Measurements from ENCODE around the gene SLC5A2. TPM values are rescaled to one million over a fixed set of nuclear protein-coding genes. Genes with fewer than 3 reads are reported as not detected.

The SLC5A2 gene
- total and polyA plus RNA-seq, 2 experiments from 2014 or later = 4.7 TPM; not detected in 1

DNA sequence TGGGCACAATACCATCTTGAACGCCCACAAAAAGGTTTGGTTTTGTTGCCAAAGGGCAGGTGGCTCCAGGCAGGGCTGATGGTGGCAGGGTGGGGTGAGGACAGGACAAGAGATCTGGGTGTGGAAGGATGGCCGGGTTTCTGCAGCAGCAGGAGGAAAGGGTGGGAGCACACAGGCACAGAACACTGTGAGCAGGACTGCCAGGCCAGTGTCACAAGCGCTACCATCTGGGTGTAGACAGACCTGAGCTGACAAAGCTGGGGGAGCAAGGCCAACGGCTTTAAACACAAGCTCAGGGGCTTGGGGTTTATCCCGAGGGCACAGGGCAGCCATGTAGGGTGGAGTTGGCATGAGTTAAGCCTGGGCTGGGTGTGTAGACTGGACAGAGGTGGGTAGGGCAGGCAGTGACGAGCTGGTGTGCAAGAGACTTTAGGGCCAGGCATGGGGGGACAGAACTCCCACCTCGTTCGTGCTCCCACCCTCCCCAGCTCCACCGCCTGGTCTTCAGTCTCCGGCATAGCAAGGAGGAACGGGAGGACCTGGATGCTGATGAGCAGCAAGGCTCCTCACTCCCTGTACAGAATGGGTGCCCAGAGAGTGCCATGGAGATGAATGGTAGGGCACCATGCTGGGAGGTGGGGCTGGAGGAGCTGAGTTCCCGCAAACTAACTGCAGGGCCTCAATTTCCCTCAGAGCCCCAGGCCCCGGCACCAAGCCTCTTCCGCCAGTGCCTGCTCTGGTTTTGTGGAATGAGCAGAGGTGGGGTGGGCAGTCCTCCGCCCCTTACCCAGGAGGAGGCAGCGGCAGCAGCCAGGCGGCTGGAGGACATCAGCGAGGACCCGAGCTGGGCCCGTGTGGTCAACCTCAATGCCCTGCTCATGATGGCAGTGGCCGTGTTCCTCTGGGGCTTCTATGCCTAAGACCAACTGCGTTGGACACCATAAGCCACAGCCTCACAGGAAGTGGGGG, 7.0 kb downstream of the SLC5A2 start:
- no peak overlapping the region for H2AFZ ChIP-seq
- peaks cover 8% of the 10 kb centered on the region; the same call in 1 of the 2 replicates for H3K27me3 ChIP-seq (replicated peaks; ENCODE audit: insufficient read depth)
- H3K36me3 ChIP-seq (ENCODE audit: low read depth) = no peaks in the 10 kb centered on the region; the same call in 1 of the 2 replicates
- no peaks in the 10 kb centered on the region for H3F3A ChIP-seq (ENCODE audit: insufficient read depth)
- no peaks in the 10 kb centered on the region for H3K9me2 ChIP-seq (ENCODE audit: insufficient read depth)
- H3K9ac ChIP-seq = no peak overlapping the region
- WGBS, 2 experiments (ENCODE audit: low coverage in 1 of 2, low lambda C conversion rate in 2 of 2, missing lambda C conversion rate in 2 of 2) = 77 to 80% methylated on average over 22 of the region's 22 CpGs
- in situ Hi-C loops (cut with MboI) = no loop called here
- 0 out of 2 replicates have a peak, but pooled peaks cover 13% of the 10 kb centered on the region for H3K4me1 ChIP-seq (ENCODE audit: insufficient read depth)
- H3K4me3 ChIP-seq = no peak overlapping the region
- TF ChIP-seq EZH2phosphoT487 (IDR thresholded peaks at IDR 0.05; ENCODE audit: insufficient read depth, low read depth) (no peak), EZH2 (IDR thresholded peaks at IDR 0.05; ENCODE audit: insufficient read depth, poor library complexity, severe bottlenecking) (no peak)
- no peak overlapping the region for H3K27ac ChIP-seq
- no peaks in the 10 kb centered on the region for H3K9me3 ChIP-seq (ENCODE audit: low read depth)
- no peaks in the 10 kb centered on the region for H4K20me1 ChIP-seq (ENCODE audit: insufficient read depth)
- H3K79me2 ChIP-seq (ENCODE audit: insufficient read depth) = no peaks in the 10 kb centered on the region
- DNase-seq = no peak
- H3K4me2 ChIP-seq (ENCODE audit: unreplicated experiment) = no peak overlapping the region

DNA sequence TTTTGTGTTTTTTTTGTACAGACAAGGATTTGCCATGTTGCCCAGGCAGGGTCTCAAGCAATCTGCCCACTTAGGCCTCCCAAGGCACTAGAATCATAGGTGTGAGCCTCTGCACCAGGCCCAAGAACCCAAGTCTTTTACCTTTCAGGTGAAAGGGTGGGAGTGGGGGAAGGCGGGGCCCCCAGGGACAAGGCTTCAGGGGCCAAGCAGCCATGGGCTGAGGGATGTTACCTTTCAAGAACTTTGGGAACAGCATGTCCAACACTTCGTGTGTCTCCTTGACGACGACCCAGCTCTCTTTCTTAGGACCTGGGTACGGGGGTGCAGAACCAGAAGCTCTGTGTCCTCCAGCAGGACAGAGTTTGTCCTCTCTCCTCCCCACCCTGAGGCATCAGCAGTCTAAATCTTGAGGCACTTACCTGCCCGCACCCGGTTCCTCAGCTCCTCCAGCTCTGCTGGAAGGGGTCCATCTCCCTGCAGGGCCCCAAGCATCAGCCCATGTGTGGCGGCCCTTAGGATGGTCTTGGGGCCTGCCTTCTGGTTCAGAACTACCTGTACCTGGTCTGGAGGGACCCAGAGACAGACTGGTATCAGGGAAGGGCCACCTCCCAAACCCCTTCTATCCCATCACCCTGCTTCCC, 9.0 kb downstream of the SLC5A2 start:
- H2AFZ ChIP-seq = no peak overlapping the region
- H4K20me1 ChIP-seq (ENCODE audit: insufficient read depth) = no peaks in the 10 kb centered on the region
- WGBS, 2 experiments (ENCODE audit: low coverage in 1 of 2, low lambda C conversion rate in 2 of 2, missing lambda C conversion rate in 2 of 2) = 82 to 92% methylated on average over 7 to 8 of the region's 8 CpGs
- H3F3A ChIP-seq (ENCODE audit: insufficient read depth) = no peaks in the 10 kb centered on the region
- H3K9ac ChIP-seq = no peak overlapping the region
- H3K79me2 ChIP-seq (ENCODE audit: insufficient read depth) = no peaks in the 10 kb centered on the region
- H3K9me2 ChIP-seq (ENCODE audit: insufficient read depth) = no peaks in the 10 kb centered on the region
- TF ChIP-seq EZH2 (IDR thresholded peaks at IDR 0.05; ENCODE audit: insufficient read depth, poor library complexity, severe bottlenecking) = no peak
- no peak for TF ChIP-seq EZH2phosphoT487 (IDR thresholded peaks at IDR 0.05; ENCODE audit: insufficient read depth, low read depth)
- H3K36me3 ChIP-seq (ENCODE audit: low read depth) = no peaks in the 10 kb centered on the region; the same call in 1 of the 2 replicates
- in situ Hi-C loops (cut with MboI) = no loop called here
- H3K4me3 ChIP-seq = no peak overlapping the region
- H3K27me3 ChIP-seq (replicated peaks; ENCODE audit: insufficient read depth) = peaks cover 8% of the 10 kb centered on the region; the same call in 1 of the 2 replicates
- no peak for DNase-seq
- no peaks in the 10 kb centered on the region for H3K9me3 ChIP-seq (ENCODE audit: low read depth)
- no peak overlapping the region for H3K4me2 ChIP-seq (ENCODE audit: unreplicated experiment)
- no peak overlapping the region for H3K27ac ChIP-seq
- 0 out of 2 replicates have a peak, but pooled peaks cover 13% of the 10 kb centered on the region for H3K4me1 ChIP-seq (ENCODE audit: insufficient read depth)

DNA sequence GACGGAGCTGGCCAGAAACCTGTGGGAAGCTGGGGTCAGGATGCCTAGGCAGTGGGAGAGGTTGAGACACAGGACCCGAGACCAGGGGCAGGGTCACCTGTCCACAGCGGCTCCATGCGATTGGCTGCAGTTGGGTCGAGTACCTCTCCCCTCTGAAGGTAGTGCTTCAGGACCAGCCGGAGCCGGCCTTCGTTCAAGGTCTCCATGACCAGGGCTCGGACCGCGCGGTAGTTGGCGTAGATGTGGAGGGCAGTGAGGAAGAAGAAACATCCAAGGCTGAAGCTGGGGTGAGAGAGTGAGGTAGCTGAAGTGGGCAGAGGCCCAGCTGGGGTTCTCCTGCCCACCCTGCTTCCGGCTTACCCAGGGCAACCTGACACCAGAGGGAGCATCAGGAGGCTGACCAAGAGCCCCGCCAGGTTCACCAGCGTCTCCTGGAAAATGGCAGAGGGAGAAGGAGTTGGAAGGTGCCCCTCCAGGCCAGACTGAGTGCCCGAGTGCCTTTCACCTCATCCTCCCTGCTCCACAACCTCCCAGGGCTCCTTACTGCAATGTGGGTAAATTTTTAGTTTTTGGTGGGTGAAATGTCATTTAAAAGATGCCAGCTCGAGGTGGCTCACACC, 10.7 kb downstream of the SLC5A2 start:
- no peak overlapping the region for H3K4me2 ChIP-seq (ENCODE audit: unreplicated experiment)
- WGBS, 2 experiments (ENCODE audit: low coverage in 1 of 2, low lambda C conversion rate in 2 of 2, missing lambda C conversion rate in 2 of 2) = 91 to 96% methylated on average over 17 to 18 of the region's 18 CpGs
- DNase-seq = no peak

DNA sequence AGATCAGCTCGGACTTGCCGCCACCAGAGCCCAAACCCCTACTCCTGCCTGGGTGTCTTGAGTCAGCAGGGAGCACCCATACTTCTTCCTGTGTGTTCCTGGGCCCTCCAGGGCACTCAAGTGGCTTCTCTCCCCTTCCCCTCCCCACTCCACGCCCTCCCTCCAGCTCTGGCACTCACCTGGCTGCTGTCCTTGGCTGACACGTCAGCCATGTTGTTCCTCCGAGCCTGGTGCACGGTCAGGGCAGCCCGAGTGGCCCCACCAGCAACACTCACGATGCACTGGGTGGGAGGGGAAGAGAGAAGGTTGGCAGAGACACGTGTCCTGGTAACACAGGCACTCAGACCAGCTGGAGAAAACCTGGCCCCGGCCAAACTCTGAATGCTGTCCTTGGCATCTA, 13.7 kb downstream of the SLC5A2 start:
- DNase-seq = no peak
- H3K27me3 ChIP-seq (replicated peaks; ENCODE audit: insufficient read depth) = no peaks in the 10 kb centered on the region
- no peak for TF ChIP-seq EZH2 (IDR thresholded peaks at IDR 0.05; ENCODE audit: insufficient read depth, poor library complexity, severe bottlenecking)
- no peak for TF ChIP-seq EZH2phosphoT487 (IDR thresholded peaks at IDR 0.05; ENCODE audit: insufficient read depth, low read depth)

More for the DNA sequence above, 10.7 kb downstream of the SLC5A2 start:
- Histone ChIP-seq H3K36me3 (ENCODE audit: low read depth) (no peaks in the 10 kb centered on the region; the same call in 1 of the 2 replicates), H2AFZ (no peak overlapping the region), H3K4me3 (no peak overlapping the region), H3K27me3 (replicated peaks; ENCODE audit: insufficient read depth) (no peaks in the 10 kb centered on the region), H4K20me1 (ENCODE audit: insufficient read depth) (no peaks in the 10 kb centered on the region), H3K9me2 (ENCODE audit: insufficient read depth) (no peaks in the 10 kb centered on the region), H3K9ac (no peak overlapping the region), H3K4me1 (ENCODE audit: insufficient read depth) (no peaks in the 10 kb centered on the region), H3F3A (ENCODE audit: insufficient read depth) (no peaks in the 10 kb centered on the region), H3K9me3 (ENCODE audit: low read depth) (no peaks in the 10 kb centered on the region), H3K79me2 (ENCODE audit: insufficient read depth) (no peaks in the 10 kb centered on the region), H3K27ac (no peak overlapping the region)
- TF ChIP-seq EZH2phosphoT487 (IDR thresholded peaks at IDR 0.05; ENCODE audit: insufficient read depth, low read depth) (no peak), EZH2 (IDR thresholded peaks at IDR 0.05; ENCODE audit: insufficient read depth, poor library complexity, severe bottlenecking) (no peak)
- in situ Hi-C loops (cut with MboI) = no loop called here

More for the DNA sequence above, 13.7 kb downstream of the SLC5A2 start:
- Histone ChIP-seq H3K4me1 (ENCODE audit: insufficient read depth) (no peaks in the 10 kb centered on the region), H3K4me2 (ENCODE audit: unreplicated experiment) (no peak overlapping the region), H3K4me3 (no peak overlapping the region), H3K27ac (no peak overlapping the region), H3K9me2 (ENCODE audit: insufficient read depth) (no peaks in the 10 kb centered on the region), H3F3A (ENCODE audit: insufficient read depth) (no peaks in the 10 kb centered on the region; the same call in 1 of the 2 replicates), H3K79me2 (ENCODE audit: insufficient read depth) (peaks cover 8% of the 10 kb centered on the region; the same call in 1 of the 2 replicates), H3K9me3 (ENCODE audit: low read depth) (no peaks in the 10 kb centered on the region), H2AFZ (no peak overlapping the region), H4K20me1 (ENCODE audit: insufficient read depth) (no peaks in the 10 kb centered on the region), H3K36me3 (ENCODE audit: low read depth) (no peaks in the 10 kb centered on the region; the same call in 1 of the 2 replicates), H3K9ac (no peak overlapping the region)
- 81 to 82% methylated on average over 8 to 10 of the region's 10 CpGs for WGBS, 2 experiments (ENCODE audit: low coverage in 1 of 2, low lambda C conversion rate in 2 of 2, missing lambda C conversion rate in 2 of 2)
- in situ Hi-C loops (cut with MboI) = no loop called here

Data from GM23248 (cell line).